Measurements from ENCODE around the gene TICAM2.
"Not testable (repeated sequence)": the region's sequence is repeated elsewhere in the genome, so short reads cannot be mapped to it uniquely, and the experiment has no call there.

TICAM2 gene

GRCh38 chr5:115601701-115602590, at the start of gene TICAM2:
Gene TICAM2, minus strand, starts transcription at chr5:115602479. Its CDS starts 21,223 bp downstream, at chr5:115581256.
- Mint-ChIP-seq H3K4me1 (ENCODE audit: low read depth) (peaks cover 40% of the 10 kb centered on the region), H3K4me3 (peak within 1 kb of the TSS; percentile 69), H3K27ac (peak within 1 kb of the TSS; percentile 75), H3K27me3 (no peaks in the 10 kb centered on the region), H3K36me3 (ENCODE audit: low read depth) (peaks cover 30% of the 10 kb centered on the region), H3K9me3 (no peaks in the 10 kb centered on the region)

GRCh38 chr5:115649541-115649940, 47.3 kb upstream of the TICAM2 start:
- Mint-ChIP-seq H3K4me3 (no peak overlapping the region), H3K27ac (no peak overlapping the region), H3K27me3 (peaks cover 28% of the 10 kb centered on the region), H3K9me3 (no peaks in the 10 kb centered on the region), H3K4me1 (ENCODE audit: low read depth) (no peaks in the 10 kb centered on the region), H3K36me3 (ENCODE audit: low read depth) (no peaks in the 10 kb centered on the region)

GRCh38 chr5:115648056-115648455, 45.8 kb upstream of the TICAM2 start:
- H3K4me1 Mint-ChIP-seq (ENCODE audit: low read depth), result no peaks in the 10 kb centered on the region
- H3K4me3 Mint-ChIP-seq, result no peak overlapping the region
- H3K36me3 Mint-ChIP-seq (ENCODE audit: low read depth), result no peaks in the 10 kb centered on the region
- H3K27me3 Mint-ChIP-seq, result peaks cover 43% of the 10 kb centered on the region
- no peak overlapping the region for H3K27ac Mint-ChIP-seq
- H3K9me3 Mint-ChIP-seq, result no peaks in the 10 kb centered on the region

- not testable (repeated sequence) for H3K9me3 Mint-ChIP-seq; H3K36me3 Mint-ChIP-seq (ENCODE audit: low read depth); H3K4me3 Mint-ChIP-seq; H3K27ac Mint-ChIP-seq; H3K4me1 Mint-ChIP-seq (ENCODE audit: low read depth)
- peaks cover 44% of the 10 kb centered on the region for H3K27me3 Mint-ChIP-seq
Measured at GRCh38 chr5:115645386-115645785, 43.1 kb upstream of the TICAM2 start.

GRCh38 chr5:115644046-115644445, 41.8 kb upstream of the TICAM2 start:
- Mint-ChIP-seq H3K4me1 (ENCODE audit: low read depth) (no peaks in the 10 kb centered on the region), H3K4me3 (no peak overlapping the region), H3K9me3 (no peaks in the 10 kb centered on the region), H3K27me3 (peaks cover 52% of the 10 kb centered on the region), H3K27ac (no peak overlapping the region), H3K36me3 (ENCODE audit: low read depth) (no peaks in the 10 kb centered on the region)

- Mint-ChIP-seq H3K9me3 (no peaks in the 10 kb centered on the region), H3K27ac (no peak overlapping the region), H3K27me3 (peaks cover 55% of the 10 kb centered on the region), H3K36me3 (ENCODE audit: low read depth) (no peaks in the 10 kb centered on the region), H3K4me1 (ENCODE audit: low read depth) (peaks cover 21% of the 10 kb centered on the region), H3K4me3 (no peak overlapping the region)
Measured at GRCh38 chr5:115641948-115642347, 39.7 kb upstream of the TICAM2 start.

GRCh38 chr5:115640274-115640673, 38.0 kb upstream of the TICAM2 start:
- peaks cover 60% of the 10 kb centered on the region for H3K27me3 Mint-ChIP-seq
- H3K36me3 Mint-ChIP-seq (ENCODE audit: low read depth), result no peaks in the 10 kb centered on the region
- H3K9me3 Mint-ChIP-seq, result no peaks in the 10 kb centered on the region
- H3K27ac Mint-ChIP-seq, result no peak overlapping the region
- no peak overlapping the region for H3K4me3 Mint-ChIP-seq
- peaks cover 37% of the 10 kb centered on the region for H3K4me1 Mint-ChIP-seq (ENCODE audit: low read depth)

GRCh38 chr5:115639377-115639776, 37.1 kb upstream of the TICAM2 start:
- H3K4me1 Mint-ChIP-seq (ENCODE audit: low read depth), result peaks cover 42% of the 10 kb centered on the region
- H3K4me3 Mint-ChIP-seq, result no peak overlapping the region
- H3K9me3 Mint-ChIP-seq, result no peaks in the 10 kb centered on the region
- H3K27me3 Mint-ChIP-seq, result peaks cover 54% of the 10 kb centered on the region
- H3K36me3 Mint-ChIP-seq (ENCODE audit: low read depth), result no peaks in the 10 kb centered on the region
- H3K27ac Mint-ChIP-seq, result no peak overlapping the region

- Mint-ChIP-seq H3K27ac (no peak overlapping the region), H3K4me1 (ENCODE audit: low read depth) (peaks cover 50% of the 10 kb centered on the region), H3K4me3 (no peak overlapping the region), H3K9me3 (no peaks in the 10 kb centered on the region), H3K36me3 (ENCODE audit: low read depth) (no peaks in the 10 kb centered on the region), H3K27me3 (peaks cover 47% of the 10 kb centered on the region)
Measured at GRCh38 chr5:115637507-115637906, 35.2 kb upstream of the TICAM2 start.

GRCh38 chr5:115636008-115636407, 33.7 kb upstream of the TICAM2 start:
- Mint-ChIP-seq H3K36me3 (ENCODE audit: low read depth) (no peaks in the 10 kb centered on the region), H3K9me3 (no peaks in the 10 kb centered on the region), H3K27me3 (peaks cover 48% of the 10 kb centered on the region), H3K4me1 (ENCODE audit: low read depth) (peaks cover 50% of the 10 kb centered on the region), H3K4me3 (peak overlapping the region; percentile 23), H3K27ac (no peak overlapping the region)

- Mint-ChIP-seq H3K27ac (peak overlapping the region; percentile 61), H3K27me3 (peaks cover 39% of the 10 kb centered on the region), H3K36me3 (ENCODE audit: low read depth) (no peaks in the 10 kb centered on the region), H3K4me1 (ENCODE audit: low read depth) (peaks cover 50% of the 10 kb centered on the region), H3K4me3 (peak overlapping the region; percentile 65), H3K9me3 (no peaks in the 10 kb centered on the region)
Measured at GRCh38 chr5:115634343-115635132, 32.3 kb upstream of the TICAM2 start.

GRCh38 chr5:115629903-115630302, 27.6 kb upstream of the TICAM2 start:
- Mint-ChIP-seq H3K4me1 (ENCODE audit: low read depth) (peaks cover 24% of the 10 kb centered on the region), H3K36me3 (ENCODE audit: low read depth) (no peaks in the 10 kb centered on the region), H3K4me3 (no peak overlapping the region), H3K27me3 (peaks cover 11% of the 10 kb centered on the region), H3K9me3 (no peaks in the 10 kb centered on the region), H3K27ac (no peak overlapping the region)

GRCh38 chr5:115627295-115627865, 25.1 kb upstream of the TICAM2 start:
- Mint-ChIP-seq H3K36me3 (ENCODE audit: low read depth) (peaks cover 4% of the 10 kb centered on the region), H3K27ac (no peak overlapping the region), H3K27me3 (peaks cover 3% of the 10 kb centered on the region), H3K9me3 (no peaks in the 10 kb centered on the region), H3K4me1 (ENCODE audit: low read depth) (peaks cover 21% of the 10 kb centered on the region), H3K4me3 (peak overlapping the region; percentile 20)

GRCh38 chr5:115626445-115626823, 24.2 kb upstream of the TICAM2 start:
- peaks cover 29% of the 10 kb centered on the region for H3K4me1 Mint-ChIP-seq (ENCODE audit: low read depth)
- H3K9me3 Mint-ChIP-seq, result no peaks in the 10 kb centered on the region
- H3K36me3 Mint-ChIP-seq (ENCODE audit: low read depth), result peaks cover 11% of the 10 kb centered on the region
- no peak overlapping the region for H3K4me3 Mint-ChIP-seq
- peak overlapping the region; percentile 78 for H3K27ac Mint-ChIP-seq
- no peaks in the 10 kb centered on the region for H3K27me3 Mint-ChIP-seq
